Measurements from ENCODE around the gene HLA-DQB1. TPM values are rescaled to one million over a fixed set of nuclear protein-coding genes. Genes with fewer than 3 reads are reported as not detected.

Gene HLA-DQB1
- total RNA-seq, 1 experiment from 2014 or later: 2.1 TPM

- Histone ChIP-seq H3K27ac (ENCODE audit: low read depth, low read length) (no peak overlapping the region), H3K9me2 (ENCODE audit: insufficient read depth) (no peaks in the 10 kb centered on the region), H3K9ac (ENCODE audit: low read length) (no peak overlapping the region), H3K9me3 (ENCODE audit: control insufficient read depth in 1 of 2, insufficient read depth in 1 of 2, low read depth in 1 of 2, low read length in 2 of 2) (no peaks in the 10 kb centered on the region), H4K20me1 (ENCODE audit: insufficient read depth) (no peaks in the 10 kb centered on the region), H3K79me2 (ENCODE audit: insufficient read depth, low read length) (no peaks in the 10 kb centered on the region), H3K4me1 (ENCODE audit: control insufficient read depth in 1 of 2, insufficient read depth in 2 of 2, low read length in 2 of 2) (no peaks in the 10 kb centered on the region), H3K4me2 (ENCODE audit: low read length) (no peak overlapping the region), H3K4me3 (replicated peaks in 1 of 2; ENCODE audit: low read depth in 1 of 2, low read length in 2 of 2) (no peak overlapping the region), H3K27me3 (ENCODE audit: insufficient read depth, low read length) (no peaks in the 10 kb centered on the region), H2AFZ (ENCODE audit: low read depth, low read length, poor library complexity, severe bottlenecking) (no peak overlapping the region), H3K36me3 (ENCODE audit: control insufficient read depth in 1 of 2, insufficient read depth in 2 of 2, low read length in 2 of 2) (no peaks in the 10 kb centered on the region)
- no peak for ATAC-seq
- intact Hi-C loops (cut with micrococcal nuclease): no loop called here
- ChIA-PET CTCF (no interaction called here), POLR2A (no interaction called here), RAD21 (ENCODE audit: low non-redundant PET in 1 of 2, low total read pairs in 2 of 2, uncharacterized antibody in 2 of 2, unreplicated experiment in 2 of 2) (no interaction called here)
- DNase-seq (ENCODE audit: low read depth, low spot score): no peak
- no TSS peak for BruUV-seq (replicated peaks)
- TF ChIP-seq CTCF (IDR thresholded peaks at IDR 0.05 in 2 of 3, conservative IDR thresholded peaks at IDR 0.05 in 1 of 3; ENCODE audit: borderline replicate concordance in 1 of 3, insufficient read depth in 1 of 3, low read depth in 2 of 3, low read length in 2 of 3): no peak
- no peak for TF ChIP-seq ZFX (IDR thresholded peaks at IDR 0.05)
- no peak for TF ChIP-seq SIN3A (IDR thresholded peaks at IDR 0.05; ENCODE audit: low read depth)
- no peak for TF ChIP-seq CEBPB (IDR thresholded peaks at IDR 0.05; ENCODE audit: low read depth)
- TF ChIP-seq FOSL1 (IDR thresholded peaks at IDR 0.05; ENCODE audit: low read depth): no peak
- no peak for TF ChIP-seq POLR2AphosphoS5 (IDR thresholded peaks at IDR 0.05; ENCODE audit: low read depth, low read length)
- TF ChIP-seq RAD21 (IDR thresholded peaks at IDR 0.05; ENCODE audit: low read depth): no peak
- no peak for TF ChIP-seq MAX (IDR thresholded peaks at IDR 0.05)
- no peak for TF ChIP-seq ATF3 (IDR thresholded peaks at IDR 0.05)
- TF ChIP-seq SRF (IDR thresholded peaks at IDR 0.05; ENCODE audit: low read depth): no peak
- TF ChIP-seq ELF1 (IDR thresholded peaks at IDR 0.05; ENCODE audit: borderline replicate concordance, low read depth): no peak
- TF ChIP-seq TCF7L2 (IDR thresholded peaks at IDR 0.05; ENCODE audit: borderline replicate concordance, extremely low read depth, insufficient read depth, insufficient read length): no peak
Measured at GRCh38 chr6:32713241-32713640, 46.8 kb upstream of the HLA-DQB1 start.

Data from HCT116 (cell line).